Endothelial cell (in vitro differentiated cells): ENCODE data around the gene KLHL17. TPM values are rescaled to one million over a fixed set of nuclear protein-coding genes. Genes with fewer than 3 reads are reported as not detected.
"Not testable (repeated sequence)": the region's sequence is repeated elsewhere in the genome, so short reads cannot be mapped to it uniquely, and the experiment has no call there.

ENCODE experiments used
- DNase-seq: peaks from one replicate; pipeline ENCODE4 v3.0.0; 2021; ENCODE audit warnings: low spot score
- H3K27ac Mint-ChIP-seq: one replicate; pipeline ENCODE4 v1.8.0; 2021; ENCODE audit warnings: mixed read lengths, inconsistent platforms; ENCODE audit not compliant: unreplicated experiment
- H3K27me3 Mint-ChIP-seq: one replicate; pipeline ENCODE4 v1.8.0; 2021; ENCODE audit warnings: mild to moderate bottlenecking, moderate library complexity, mixed read lengths, inconsistent platforms; ENCODE audit not compliant: unreplicated experiment
- H3K36me3 Mint-ChIP-seq: one replicate; pipeline ENCODE4 v1.8.0; 2021; ENCODE audit warnings: mild to moderate bottlenecking, low read depth, mixed read lengths, inconsistent platforms; ENCODE audit not compliant: unreplicated experiment
- H3K4me1 Mint-ChIP-seq: one replicate; pipeline ENCODE4 v1.8.0; 2021; ENCODE audit warnings: mild to moderate bottlenecking, mixed read lengths, inconsistent platforms; ENCODE audit not compliant: unreplicated experiment
- H3K4me3 Mint-ChIP-seq: one replicate; pipeline ENCODE4 v1.8.0; 2021; ENCODE audit warnings: mild to moderate bottlenecking, mixed read lengths, inconsistent platforms; ENCODE audit not compliant: unreplicated experiment
- H3K9me3 Mint-ChIP-seq: one replicate; pipeline ENCODE4 v1.8.0; 2021; ENCODE audit warnings: mixed read lengths, inconsistent platforms; ENCODE audit not compliant: unreplicated experiment
- total RNA-seq: library from RNA; stranded (reverse); fragmentation: NEBNext Ultra II Directional; extraction: Animal tissue kit (Norgen Biotek cat#: 25700); gene quantifications from one replicate; pipeline ENCODE4 v1.2.1, GENCODE V29; 2021; ENCODE audit not compliant: unreplicated experiment
- TF ChIP-seq, protein P1 (sequence below): fragments of 200-600 bp; sonication (generic); IDR thresholded peaks from one replicate; pipeline ENCODE4 v1.5.0; 2021; ENCODE audit warnings: antibody characterized with exemption; ENCODE audit not compliant: unreplicated experiment

KLHL17 gene
- total RNA-seq, 1 donor from 2014 or later: 18.7 TPM

DNA sequence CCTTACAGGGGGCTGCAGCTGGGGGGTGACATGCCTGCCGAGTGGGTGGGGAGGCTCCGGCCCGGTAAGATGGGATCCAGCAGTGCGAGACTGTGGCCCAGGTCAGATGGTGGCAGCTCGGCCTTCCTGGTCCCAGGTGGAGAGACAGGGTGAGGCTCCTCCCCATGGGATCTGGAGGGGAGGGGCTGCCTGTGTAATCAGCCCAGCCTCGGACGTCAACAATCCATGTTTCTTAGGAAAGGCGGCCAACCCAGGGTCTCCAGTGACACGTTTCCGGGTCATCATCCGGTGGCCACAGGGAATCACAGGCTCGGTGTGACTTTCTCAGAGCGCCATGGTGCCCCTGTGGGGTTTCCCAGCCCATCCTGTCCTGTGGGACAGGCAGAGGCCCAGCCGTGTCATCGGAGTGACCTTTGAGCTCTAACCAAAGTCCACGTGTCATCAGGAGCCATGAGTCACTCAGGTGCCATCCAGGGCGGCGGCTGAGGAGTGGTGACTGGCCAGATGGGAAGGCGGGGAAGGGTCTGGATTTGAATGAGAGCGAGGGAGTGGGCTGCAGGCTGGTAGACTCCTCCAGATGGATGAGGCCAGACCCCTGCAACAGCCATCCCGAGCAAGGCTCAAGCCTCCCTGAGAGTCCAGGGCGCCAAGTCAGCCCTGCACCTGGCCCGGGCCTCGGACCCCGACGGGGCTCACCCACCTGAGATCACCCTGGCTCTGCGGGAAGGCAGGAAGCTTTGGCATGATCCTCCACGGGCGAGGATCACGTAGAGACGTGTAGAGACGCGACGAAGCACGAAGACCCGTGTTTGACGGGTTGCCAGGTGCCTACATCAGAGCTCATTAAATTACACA lies 46.1 kb downstream of the KLHL17 start:
- peaks cover 11% of the 10 kb centered on the region for H3K27me3 Mint-ChIP-seq
- TF ChIP-seq, protein P1, sequence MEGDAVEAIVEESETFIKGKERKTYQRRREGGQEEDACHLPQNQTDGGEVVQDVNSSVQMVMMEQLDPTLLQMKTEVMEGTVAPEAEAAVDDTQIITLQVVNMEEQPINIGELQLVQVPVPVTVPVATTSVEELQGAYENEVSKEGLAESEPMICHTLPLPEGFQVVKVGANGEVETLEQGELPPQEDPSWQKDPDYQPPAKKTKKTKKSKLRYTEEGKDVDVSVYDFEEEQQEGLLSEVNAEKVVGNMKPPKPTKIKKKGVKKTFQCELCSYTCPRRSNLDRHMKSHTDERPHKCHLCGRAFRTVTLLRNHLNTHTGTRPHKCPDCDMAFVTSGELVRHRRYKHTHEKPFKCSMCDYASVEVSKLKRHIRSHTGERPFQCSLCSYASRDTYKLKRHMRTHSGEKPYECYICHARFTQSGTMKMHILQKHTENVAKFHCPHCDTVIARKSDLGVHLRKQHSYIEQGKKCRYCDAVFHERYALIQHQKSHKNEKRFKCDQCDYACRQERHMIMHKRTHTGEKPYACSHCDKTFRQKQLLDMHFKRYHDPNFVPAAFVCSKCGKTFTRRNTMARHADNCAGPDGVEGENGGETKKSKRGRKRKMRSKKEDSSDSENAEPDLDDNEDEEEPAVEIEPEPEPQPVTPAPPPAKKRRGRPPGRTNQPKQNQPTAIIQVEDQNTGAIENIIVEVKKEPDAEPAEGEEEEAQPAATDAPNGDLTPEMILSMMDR: no peak
- H3K27ac Mint-ChIP-seq: no peak overlapping the region
- H3K9me3 Mint-ChIP-seq: no peaks in the 10 kb centered on the region
- peaks cover 5% of the 10 kb centered on the region for H3K36me3 Mint-ChIP-seq
- H3K4me1 Mint-ChIP-seq: peaks cover 22% of the 10 kb centered on the region
- DNase-seq: no peak
- no peak overlapping the region for H3K4me3 Mint-ChIP-seq

DNA sequence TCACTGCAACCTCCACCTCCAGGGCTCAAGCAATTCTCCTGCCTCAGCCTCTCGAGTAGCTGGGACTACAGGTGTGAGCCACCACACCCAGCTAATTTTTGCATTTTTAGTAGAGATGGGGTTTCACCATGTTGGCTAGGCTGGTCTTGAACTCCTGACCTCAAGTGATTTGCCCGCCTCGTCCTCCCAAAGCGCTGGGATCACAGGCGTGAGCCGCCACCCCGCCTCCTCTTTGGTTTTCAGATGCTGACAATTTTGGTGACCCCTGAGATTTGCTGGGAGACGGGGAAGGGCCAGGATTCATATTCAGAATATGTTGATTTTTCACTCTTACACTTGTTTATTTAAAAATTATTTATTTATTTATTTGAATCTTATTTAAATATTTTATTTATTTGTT lies 49.7 kb downstream of the KLHL17 start:
- H3K27me3 Mint-ChIP-seq: not testable (repeated sequence)

DNA sequence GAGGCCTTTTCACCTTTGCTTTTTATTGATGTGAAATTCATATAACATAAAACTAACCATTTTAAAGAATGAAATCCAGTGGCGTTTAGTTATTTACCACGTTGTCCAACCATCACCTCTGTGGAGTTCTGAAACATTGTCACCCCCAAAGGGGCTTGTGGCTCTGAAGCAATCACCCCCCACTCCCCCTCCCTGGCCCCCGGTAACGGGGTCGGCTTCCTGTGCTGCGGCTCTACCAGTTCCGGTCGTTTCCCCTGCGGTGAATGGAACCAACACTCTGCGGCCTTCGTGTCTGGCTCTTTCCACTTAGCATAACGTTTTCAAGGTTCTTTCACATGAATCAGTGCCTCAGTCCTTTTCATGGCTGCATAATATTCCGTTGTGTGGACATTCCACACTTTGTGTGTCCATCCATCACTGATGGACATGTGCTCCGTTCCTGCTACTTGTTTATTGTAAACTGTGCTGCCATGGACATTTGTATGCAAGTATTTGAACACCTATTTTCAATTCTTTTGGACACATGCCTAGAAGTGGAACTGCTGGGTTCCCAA lies 51.1 kb downstream of the KLHL17 start:
- DNase-seq: no peak
- Mint-ChIP-seq H3K36me3 (no peaks in the 10 kb centered on the region), H3K27ac (no peak overlapping the region), H3K9me3 (no peaks in the 10 kb centered on the region), H3K27me3 (peaks cover 4% of the 10 kb centered on the region), H3K4me3 (no peak overlapping the region), H3K4me1 (peaks cover 10% of the 10 kb centered on the region)
- TF ChIP-seq, protein P1: no peak

More for the DNA sequence above, 49.7 kb downstream of the KLHL17 start:
- H3K4me3 Mint-ChIP-seq, H3K36me3 Mint-ChIP-seq, H3K27ac Mint-ChIP-seq, H3K9me3 Mint-ChIP-seq, DNase-seq: not testable (repeated sequence)
- peaks cover 18% of the 10 kb centered on the region for H3K4me1 Mint-ChIP-seq

DNA sequence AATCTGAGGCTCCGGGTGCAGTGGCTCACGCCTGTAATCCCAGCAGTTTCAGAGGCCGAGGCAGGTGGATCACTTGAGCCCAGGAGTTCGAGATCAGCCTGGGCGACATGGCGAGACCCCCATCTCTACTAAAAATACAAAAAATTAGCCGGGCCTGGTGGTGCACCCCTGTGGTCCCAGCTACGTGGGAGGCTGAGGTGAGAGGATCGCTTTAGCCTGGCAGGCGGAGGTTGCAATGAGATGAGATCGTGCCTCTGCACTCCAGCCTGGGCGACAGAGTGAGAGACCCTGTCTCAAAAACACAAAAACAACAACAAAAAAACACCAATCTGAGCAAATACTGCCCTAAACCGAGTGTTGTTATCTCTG lies 52.3 kb downstream of the KLHL17 start:
- not testable (repeated sequence) for H3K27me3 Mint-ChIP-seq

DNA sequence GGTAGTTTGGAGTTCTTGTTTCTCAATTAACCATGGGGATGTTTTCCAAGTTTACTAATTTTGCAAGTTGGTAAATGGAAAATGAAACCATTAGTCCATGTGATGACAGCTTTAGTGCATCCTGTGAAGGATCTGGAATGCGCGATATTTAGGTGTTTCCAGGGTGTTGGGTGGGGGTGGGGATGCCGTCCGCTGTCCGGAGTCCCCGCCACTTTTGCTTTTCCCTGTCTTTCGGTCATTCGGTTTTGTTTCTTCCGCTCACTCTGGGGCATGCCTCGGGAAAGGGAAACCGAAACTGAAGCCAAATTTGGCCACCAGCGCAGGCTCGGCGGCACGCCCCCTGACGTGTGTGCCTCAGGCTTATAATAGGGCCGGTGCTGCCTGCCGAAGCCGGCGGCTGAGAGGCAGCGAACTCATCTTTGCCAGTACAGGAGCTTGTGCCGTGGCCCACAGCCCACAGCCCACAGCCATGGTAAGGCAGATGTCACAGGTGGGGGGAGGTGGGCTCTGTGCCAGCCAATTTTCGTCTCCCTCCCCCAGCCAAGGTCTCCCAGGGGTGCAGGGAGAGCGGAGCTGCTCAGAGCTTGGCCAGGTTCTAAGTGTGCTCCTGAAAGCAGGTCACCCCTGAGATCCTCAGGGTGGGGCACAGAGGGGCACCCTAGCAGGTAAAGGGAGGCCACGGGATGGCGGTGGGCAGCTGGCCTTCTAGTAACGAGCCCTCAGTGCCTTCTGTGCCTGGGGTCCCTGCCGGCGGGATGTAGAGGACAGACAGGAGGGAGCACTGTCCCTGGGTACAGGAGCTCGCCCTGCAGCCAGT lies 52.9 kb downstream of the KLHL17 start, which contains the start of gene ISG15:
TSS of gene ISG15 (plus strand) at position 393 of the 817 bp plus-strand sequence. CDS start at position 470, 77 bp downstream.
- DNase-seq: peak; percentile 82
- H3K9me3 Mint-ChIP-seq: no peaks in the 10 kb centered on the region
- peaks cover 10% of the 10 kb centered on the region for H3K4me1 Mint-ChIP-seq
- TF ChIP-seq, protein P1: no peak
- H3K27ac Mint-ChIP-seq: peak within 1 kb of the TSS; percentile 89
- H3K4me3 Mint-ChIP-seq: peak within 1 kb of the TSS; percentile 91
- peaks cover 6% of the 10 kb centered on the region for H3K27me3 Mint-ChIP-seq
- no peaks in the 10 kb centered on the region for H3K36me3 Mint-ChIP-seq

More for the DNA sequence above, 52.3 kb downstream of the KLHL17 start:
- H3K4me1 Mint-ChIP-seq, DNase-seq, H3K9me3 Mint-ChIP-seq, H3K36me3 Mint-ChIP-seq: not testable (repeated sequence)
- Mint-ChIP-seq H3K4me3 (peak overlapping the region; percentile 91), H3K27ac (peak overlapping the region; percentile 89)
